SK-N-SH (cell line): Measurements from ENCODE around the gene CACNA2D4. TPM values are rescaled to one million over a fixed set of nuclear protein-coding genes. Genes with fewer than 3 reads are reported as not detected.

Source experiments
- CTCF ChIA-PET: fragments of 300-600, 350-600 bp; formaldehyde crosslinking; extraction: SDS; loops from one replicate; lab custom pipeline; 2021; lab: Yijun Ruan, JAX
- POLR2A ChIA-PET: fragments of 350-600 bp; sonication (Branson Sonifier 250); formaldehyde crosslinking; extraction: SDS; loops from one replicate; lab custom pipeline; 2020; ENCODE audit warnings: antibody characterized with exemption, inconsistent platforms; lab: Yijun Ruan, JAX
- DNase-seq: peaks from one replicate; pipeline ENCODE4 v3.0.0; 2012
- H2AFZ ChIP-seq: fragments of 200-600 bp; sonication (generic); 2 replicates; pipeline ENCODE4 v1.8.1; 2016; ENCODE audit warnings: antibody characterized with exemption, mild to moderate bottlenecking, low read depth
- H3F3A ChIP-seq: fragments of 200-600 bp; sonication (generic); replicated peaks from 2 replicates; pipeline ENCODE3; 2016; ENCODE audit warnings: antibody characterized with exemption, mild to moderate bottlenecking; ENCODE audit not compliant: insufficient read depth
- H3K27ac ChIP-seq, 2 experiments: fragments of 200-500 bp in 1 of 2; fragments of 200-600 bp in 1 of 2; sonication (Bioruptor generic) in 1 of 2; sonication (generic), shearing (Covaris generic) in 1 of 2; 2 replicates each; pipeline versions ENCODE4 v1.5.1 to v1.6.1; 2014 to 2016; ENCODE audit warnings: low read depth in 2 of 2, inconsistent platforms in 1 of 2, low read length in 1 of 2, mild to moderate bottlenecking in 1 of 2, mixed read lengths in 1 of 2
- H3K27me3 ChIP-seq: fragments of 200-600 bp; sonication (generic), shearing (Covaris generic); 2 replicates; pipeline ENCODE4 v1.6.1; 2016; ENCODE audit warnings: mixed run types; ENCODE audit not compliant: insufficient read depth
- H3K36me3 ChIP-seq, 2 experiments: fragments of 200-500 bp in 1 of 2; fragments of 200-600 bp in 1 of 2; sonication (Bioruptor generic) in 1 of 2; sonication (generic) in 1 of 2; replicated peaks in 1 of 2; 2 replicates each; pipeline versions ENCODE3 to v1.5.1; 2014 to 2016; ENCODE audit warnings: low read length in 1 of 2, mild to moderate bottlenecking in 1 of 2; ENCODE audit not compliant: insufficient read depth in 2 of 2, control insufficient read depth in 1 of 2
- H3K4me1 ChIP-seq, 2 experiments: fragments of 200-500 bp in 1 of 2; fragments of 200-600 bp in 1 of 2; sonication (Bioruptor generic) in 1 of 2; sonication (generic), shearing (Covaris generic) in 1 of 2; 2 replicates each; pipeline versions ENCODE4 v1.5.1 to v1.6.1; 2014 to 2016; ENCODE audit warnings: low read depth in 1 of 2, low read length in 1 of 2, mixed run types in 1 of 2; ENCODE audit not compliant: insufficient read depth in 2 of 2, control insufficient read depth in 1 of 2
- H3K4me2 ChIP-seq: fragments of 200-600 bp; sonication (generic), shearing (Covaris generic); 2 replicates; pipeline ENCODE4 v1.6.1; 2017; ENCODE audit warnings: mixed run types
- H3K4me3 ChIP-seq, 2 experiments: fragments of 200-500 bp in 1 of 2; fragments of 200-600 bp in 1 of 2; sonication (Bioruptor generic) in 1 of 2; sonication (generic), shearing (Covaris generic) in 1 of 2; 2 replicates each; pipeline versions ENCODE4 v1.5.1 to v1.8.1; 2014 to 2016; ENCODE audit warnings: low read depth in 2 of 2, inconsistent platforms in 1 of 2, low read length in 1 of 2, mild to moderate bottlenecking in 1 of 2, mixed read lengths in 1 of 2, moderate library complexity in 1 of 2
- H3K79me2 ChIP-seq: fragments of 200-600 bp; sonication (generic); 2 replicates; pipeline ENCODE4 v1.8.1; 2017; ENCODE audit warnings: mild to moderate bottlenecking; ENCODE audit not compliant: insufficient read depth
- H3K9ac ChIP-seq: fragments of 200-600 bp; sonication (generic); 2 replicates; pipeline ENCODE4 v1.6.1; 2017; ENCODE audit warnings: mixed run types
- H3K9me2 ChIP-seq: fragments of 200-600 bp; sonication (generic); 2 replicates; pipeline ENCODE4 v1.6.1; 2017; ENCODE audit warnings: mixed run types
- H3K9me3 ChIP-seq: fragments of 200-600 bp; sonication (generic); 2 replicates; pipeline ENCODE4 v1.6.1; 2017; ENCODE audit warnings: mixed run types, mild to moderate bottlenecking, moderate library complexity
- H4K20me1 ChIP-seq: fragments of 200-600 bp; sonication (generic); 2 replicates; pipeline ENCODE4 v1.6.1; 2017; ENCODE audit warnings: mild to moderate bottlenecking, mixed run types; ENCODE audit not compliant: insufficient read depth
- CTCF ChIP-seq: fragments of 200-600 bp; sonication (generic); IDR thresholded peaks from 2 replicates; pipeline ENCODE4 v1.6.1; 2017; ENCODE audit warnings: antibody characterized with exemption, mild to moderate bottlenecking, moderate library complexity
- EP300 ChIP-seq, 2 experiments: IDR thresholded peaks; 2 replicates each; pipeline versions ENCODE4 v1.4.0 to v1.6.1; 2012; ENCODE audit warnings: borderline replicate concordance in 1 of 2, low read depth in 1 of 2, low read length in 1 of 2
- EZH2phosphoT487 ChIP-seq: fragments of 200-600 bp; sonication (generic); IDR thresholded peaks from 2 replicates; pipeline ENCODE4 v1.6.1; 2017; ENCODE audit warnings: low read depth, mixed run types, mild to moderate bottlenecking, antibody characterized with exemption, moderate library complexity, borderline replicate concordance
- FOSL2 ChIP-seq: IDR thresholded peaks from 2 replicates; pipeline ENCODE4 v1.4.0; 2012; ENCODE audit warnings: low read depth, mild to moderate bottlenecking, moderate library complexity, borderline replicate concordance
- FOXJ3 ChIP-seq: sonication (generic); formaldehyde crosslinking; IDR thresholded peaks from 2 replicates; pipeline ENCODE4 v1.5.1; 2020; ENCODE audit warnings: mild to moderate bottlenecking, missing genetic modification reagents
- FOXM1 ChIP-seq: IDR thresholded peaks from 2 replicates; pipeline ENCODE4 v1.4.0; 2012; ENCODE audit warnings: low read depth, mild to moderate bottlenecking
- GABPA ChIP-seq: IDR thresholded peaks from 2 replicates; pipeline ENCODE4 v1.4.0; 2012; ENCODE audit warnings: low read depth, mild to moderate bottlenecking
- MAX ChIP-seq: IDR thresholded peaks from 2 replicates; pipeline ENCODE4 v1.4.0; 2012; ENCODE audit warnings: low read depth
- MEF2A ChIP-seq: IDR thresholded peaks from 2 replicates; pipeline ENCODE4 v1.4.0; 2012; ENCODE audit warnings: low read depth, borderline replicate concordance
- RAD21 ChIP-seq: IDR thresholded peaks from 2 replicates; pipeline ENCODE4 v1.6.1; 2012; ENCODE audit warnings: mild to moderate bottlenecking, low read length
- RCOR1 ChIP-seq: fragments of 150-350 bp; IDR thresholded peaks from 2 replicates; pipeline ENCODE4 v1.6.1; 2017; ENCODE audit warnings: antibody characterized with exemption, low read length
- SMC3 ChIP-seq: IDR thresholded peaks from 2 replicates; pipeline ENCODE4 v1.6.1; 2012; ENCODE audit warnings: low read depth, low read length, improper control_type of control experiment
- TAF1 ChIP-seq: IDR thresholded peaks from 2 replicates; pipeline ENCODE4 v1.6.1; 2012; ENCODE audit warnings: low read depth, mild to moderate bottlenecking, low read length, moderate library complexity, borderline replicate concordance
- WGBS: methylation state at CpG from one replicate; pipeline ENCODE4 v1.1.6; 2017; ENCODE audit warnings: low lambda C conversion rate; 5-methylcytosine and 5-hydroxymethylcytosine counted together
- polyA plus RNA-seq, 3 experiments: library from polyadenylated mRNA; depleted of rRNA; stranded (reverse); fragments of >200 nt; gene quantifications; 2 replicates each; pipeline ENCODE4 v1.2.3, GENCODE V29; 2012
- TF ChIP-seq, protein P1 (sequence below): IDR thresholded peaks from 2 replicates; pipeline ENCODE4; 2012

The CACNA2D4 gene
- polyA plus RNA-seq, 1 of the 3 experiments (the other 2 are of a cell fraction) = 0.02 TPM

GRCh38 chr12:1886396-1887008 is 31.9 kb downstream of the CACNA2D4 start:
- H3K27ac ChIP-seq = no peak overlapping the region
- H2AFZ ChIP-seq = no peak overlapping the region
- no peaks in the 10 kb centered on the region for H3K4me1 ChIP-seq
- H3K27me3 ChIP-seq = no peaks in the 10 kb centered on the region; the same call in 1 of the 2 replicates
- H3K9ac ChIP-seq = no peak overlapping the region
- no peak for DNase-seq
- POLR2A ChIA-PET = interaction anchor here (0.6 kb wide), 1 partner anchor 450 kb away, joined by 3 read pairs; no protein-coding TSS in a partner anchor
- CTCF ChIA-PET = interaction anchor here (0.9 to 1.7 kb wide), 2 partner anchors 11 to 95 kb away, joined by 3 to 4 read pairs; no protein-coding TSS in a partner anchor
- no peaks in the 10 kb centered on the region for H3F3A ChIP-seq
- H3K79me2 ChIP-seq = no peaks in the 10 kb centered on the region
- no peaks in the 10 kb centered on the region for H3K36me3 ChIP-seq
- no peaks in the 10 kb centered on the region; the same call in 1 of the 2 replicates for H3K9me3 ChIP-seq
- no peak overlapping the region for H3K4me2 ChIP-seq
- H3K9me2 ChIP-seq = no peaks in the 10 kb centered on the region
- TF ChIP-seq FOXJ3 (CRISPR knock-in tag) = no peak
- H3K4me3 ChIP-seq = no peak overlapping the region
- no peaks in the 10 kb centered on the region for H4K20me1 ChIP-seq
- 50% methylated on average over 9 of the region's 10 CpGs for WGBS

GRCh38 chr12:1885599-1886245 is 32.7 kb downstream of the CACNA2D4 start:
- H4K20me1 ChIP-seq = no peaks in the 10 kb centered on the region
- no peaks in the 10 kb centered on the region for H3K36me3 ChIP-seq
- no peaks in the 10 kb centered on the region for H3F3A ChIP-seq
- ChIA-PET POLR2A (no interaction called here), CTCF (no interaction called here)
- no peak overlapping the region for H2AFZ ChIP-seq
- H3K4me3 ChIP-seq = no peak overlapping the region
- no peak for DNase-seq
- 66% methylated on average over 13 of the region's 13 CpGs for WGBS
- no peak overlapping the region for H3K9ac ChIP-seq
- no peaks in the 10 kb centered on the region; the same call in 1 of the 2 replicates for H3K27me3 ChIP-seq
- TF ChIP-seq CTCF (no peak), RAD21 (no peak), MAX (no peak), SMC3 (no peak)
- H3K79me2 ChIP-seq = no peaks in the 10 kb centered on the region
- H3K9me2 ChIP-seq = no peaks in the 10 kb centered on the region
- no peaks in the 10 kb centered on the region for H3K9me3 ChIP-seq
- H3K4me1 ChIP-seq = no peaks in the 10 kb centered on the region
- no peak overlapping the region for H3K27ac ChIP-seq
- no peak overlapping the region for H3K4me2 ChIP-seq

GRCh38 chr12:1885082-1885596 is 33.3 kb downstream of the CACNA2D4 start:
- H3K9me3 ChIP-seq = no peaks in the 10 kb centered on the region
- no peaks in the 10 kb centered on the region for H3K79me2 ChIP-seq
- TF ChIP-seq EZH2phosphoT487 (no peak), RCOR1 (no peak), GABPA (no peak), FOXM1 (no peak), TAF1 (no peak), MEF2A (no peak), EP300 (IDR thresholded peaks at IDR 0.05; ENCODE audit: borderline replicate concordance in 1 of 2, low read depth in 1 of 2, low read length in 1 of 2) (no peak), FOSL2 (no peak)
- TF ChIP-seq, protein P1, sequence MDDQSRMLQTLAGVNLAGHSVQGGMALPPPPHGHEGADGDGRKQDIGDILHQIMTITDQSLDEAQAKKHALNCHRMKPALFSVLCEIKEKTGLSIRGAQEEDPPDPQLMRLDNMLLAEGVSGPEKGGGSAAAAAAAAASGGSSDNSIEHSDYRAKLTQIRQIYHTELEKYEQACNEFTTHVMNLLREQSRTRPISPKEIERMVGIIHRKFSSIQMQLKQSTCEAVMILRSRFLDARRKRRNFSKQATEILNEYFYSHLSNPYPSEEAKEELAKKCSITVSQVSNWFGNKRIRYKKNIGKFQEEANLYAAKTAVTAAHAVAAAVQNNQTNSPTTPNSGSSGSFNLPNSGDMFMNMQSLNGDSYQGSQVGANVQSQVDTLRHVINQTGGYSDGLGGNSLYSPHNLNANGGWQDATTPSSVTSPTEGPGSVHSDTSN = no peak
- no peaks in the 10 kb centered on the region for H3K9me2 ChIP-seq
- H4K20me1 ChIP-seq = no peaks in the 10 kb centered on the region
- 69% methylated on average over 5 of the region's 5 CpGs for WGBS
- no peak for DNase-seq
- no peaks in the 10 kb centered on the region for H3K4me1 ChIP-seq
- H3K27ac ChIP-seq = no peak overlapping the region
- no peak overlapping the region for H3K4me3 ChIP-seq
- H2AFZ ChIP-seq = no peak overlapping the region
- H3F3A ChIP-seq = no peaks in the 10 kb centered on the region
- no peak overlapping the region for H3K9ac ChIP-seq
- POLR2A ChIA-PET = no interaction called here
- peaks cover 3% of the 10 kb centered on the region; the same call in 1 of the 2 replicates for H3K27me3 ChIP-seq
- H3K36me3 ChIP-seq = no peaks in the 10 kb centered on the region
- no peak overlapping the region for H3K4me2 ChIP-seq
- CTCF ChIA-PET = no interaction called here
